HCT116 (cell line): ENCODE measurements around the gene GARNL3. TPM values are rescaled to one million over a fixed set of nuclear protein-coding genes. Genes with fewer than 3 reads are reported as not detected.
A peak's percentile ranks its signal among the peaks of the same experiment; 100 is the strongest.

Experiments used
- ATAC-seq: fragments of 200-7000 bp; cut with Tn5 transposase; 2 replicates; pipeline ENCODE4 v1.9.1; 2020; ENCODE audit warnings: mild to moderate bottlenecking, moderate library complexity
- BruUV-seq: library from RNA; stranded (reverse); fragments of 400-500 nt; replicated peaks from 2 replicates; lab custom pipeline; 2021; lab: Mats Ljungman, UMichigan
- CTCF ChIA-PET: fragments of 300-600 bp; sonication (Branson Sonifier 250); formaldehyde crosslinking; loops from one replicate; lab custom pipeline; 2021; ENCODE audit warnings: antibody characterized with exemption; lab: Charles Lee
- POLR2A ChIA-PET: fragments of 300-600, 350-600 bp; sonication (Branson Sonifier 250); formaldehyde crosslinking; loops from one replicate; lab custom pipeline; 2021; ENCODE audit warnings: antibody characterized with exemption; lab: Charles Lee
- RAD21 ChIA-PET, 2 experiments: fragments of 300-600 bp; sonication (Branson Sonifier 250); formaldehyde crosslinking; loops; one replicate each; lab custom pipeline; 2023; ENCODE audit warnings: low total read pairs in 2 of 2; ENCODE audit not compliant: uncharacterized antibody in 2 of 2, unreplicated experiment in 2 of 2, low non-redundant PET in 1 of 2; lab: Charles Lee
- DNase-seq: peaks from one replicate; pipeline ENCODE4 v3.0.0-alpha.2; 2010; ENCODE audit warnings: low read depth, low spot score
- H2AFZ ChIP-seq: fragments of 200-600 bp; shearing (Covaris generic), sonication (generic); 2 replicates; pipeline ENCODE4 v1.6.1; 2017; ENCODE audit warnings: low read depth, mixed run types, mixed read lengths, antibody characterized with exemption, low read length; ENCODE audit not compliant: poor library complexity, severe bottlenecking
- H3K27ac ChIP-seq: 2 replicates; pipeline ENCODE4 v1.5.1; 2012; ENCODE audit warnings: low read depth, low read length
- H3K27me3 ChIP-seq: fragments of 200-600 bp; sonication (generic); 2 replicates; pipeline ENCODE4 v1.6.1; 2016; ENCODE audit warnings: mixed run types, low read length, mixed read lengths; ENCODE audit not compliant: insufficient read depth
- H3K36me3 ChIP-seq, 2 experiments: fragments of 200-500 bp in 1 of 2; fragments of 200-600 bp in 1 of 2; sonication (Bioruptor generic) in 1 of 2; sonication (generic) in 1 of 2; 2 replicates each; pipeline versions ENCODE4 v1.5.1 to v1.6.1; 2014 to 2016; ENCODE audit warnings: low read length in 2 of 2, inconsistent platforms in 1 of 2, mixed read lengths in 1 of 2, mixed run types in 1 of 2; ENCODE audit not compliant: insufficient read depth in 2 of 2, control insufficient read depth in 1 of 2
- H3K4me1 ChIP-seq, 2 experiments: fragments of 200-600 bp in 1 of 2; sonication (generic) in 1 of 2; 2 replicates each; pipeline versions ENCODE4 v1.5.1 to v1.6.1; 2012 to 2017; ENCODE audit warnings: low read length in 2 of 2, inconsistent platforms in 1 of 2, mild to moderate bottlenecking in 1 of 2, mixed read lengths in 1 of 2, mixed run types in 1 of 2, moderate library complexity in 1 of 2; ENCODE audit not compliant: insufficient read depth in 2 of 2, control insufficient read depth in 1 of 2
- H3K4me2 ChIP-seq: fragments of 200-600 bp; sonication (generic); 2 replicates; pipeline ENCODE4 v1.6.1; 2017; ENCODE audit warnings: mixed run types, low read length, mixed read lengths
- H3K4me3 ChIP-seq, 2 experiments: fragments of 200-600 bp in 1 of 2; sonication (generic) in 1 of 2; replicated peaks in 1 of 2; 2 replicates each; pipeline ENCODE4 v1.5.1; 2011 to 2016; ENCODE audit warnings: low read length in 2 of 2, control low read depth in 1 of 2, low read depth in 1 of 2, mild to moderate bottlenecking in 1 of 2, mixed read lengths in 1 of 2, mixed run types in 1 of 2
- H3K79me2 ChIP-seq: fragments of 200-600 bp; sonication (generic); 2 replicates; pipeline ENCODE4 v1.6.1; 2017; ENCODE audit warnings: mild to moderate bottlenecking, mixed run types, low read length, moderate library complexity, mixed read lengths; ENCODE audit not compliant: insufficient read depth
- H3K9ac ChIP-seq: fragments of 200-600 bp; sonication (generic); 2 replicates; pipeline ENCODE4 v1.6.1; 2016; ENCODE audit warnings: low read length, mixed read lengths
- H3K9me2 ChIP-seq: fragments of 200-600 bp; sonication (generic), shearing (Covaris generic); 2 replicates; pipeline ENCODE4 v1.6.1; 2017; ENCODE audit warnings: mixed run types, mild to moderate bottlenecking, moderate library complexity; ENCODE audit not compliant: insufficient read depth
- H3K9me3 ChIP-seq, 2 experiments: fragments of 200-500 bp in 1 of 2; fragments of 200-600 bp in 1 of 2; sonication (Bioruptor generic) in 1 of 2; sonication (generic) in 1 of 2; 2 replicates each; pipeline ENCODE4 v1.6.1; 2014 to 2017; ENCODE audit warnings: low read length in 2 of 2, mixed read lengths in 2 of 2, inconsistent platforms in 1 of 2, low read depth in 1 of 2, mild to moderate bottlenecking in 1 of 2, mixed run types in 1 of 2, moderate library complexity in 1 of 2; ENCODE audit not compliant: control insufficient read depth in 1 of 2, insufficient read depth in 1 of 2
- H4K20me1 ChIP-seq: fragments of 200-600 bp; sonication (generic), shearing (Covaris generic); 2 replicates; pipeline ENCODE4 v1.6.1; 2017; ENCODE audit warnings: mixed run types, mild to moderate bottlenecking, moderate library complexity; ENCODE audit not compliant: insufficient read depth
- ATF3 ChIP-seq: IDR thresholded peaks from 2 replicates; pipeline ENCODE4 v1.6.1; 2012
- CBX3 ChIP-seq: IDR thresholded peaks from 2 replicates; pipeline ENCODE4 v1.6.1; 2012; ENCODE audit warnings: low read depth
- CEBPB ChIP-seq: IDR thresholded peaks from 2 replicates; pipeline ENCODE4 v1.6.1; 2012; ENCODE audit warnings: low read depth
- EGR1 ChIP-seq: IDR thresholded peaks from 2 replicates; pipeline ENCODE4 v1.6.1; 2012; ENCODE audit warnings: low read depth
- EZH2 ChIP-seq: fragments of 200-600 bp; sonication (generic); IDR thresholded peaks from 2 replicates; pipeline ENCODE4 v1.6.1; 2017; ENCODE audit warnings: antibody characterized with exemption, mixed run types
- EZH2phosphoT487 ChIP-seq: fragments of 200-600 bp; IDR thresholded peaks from 2 replicates; pipeline ENCODE4 v1.6.1; 2018; ENCODE audit warnings: antibody characterized with exemption, borderline replicate concordance
- FOSL1 ChIP-seq: IDR thresholded peaks from 2 replicates; pipeline ENCODE4 v1.6.1; 2012; ENCODE audit warnings: low read depth
- JUND ChIP-seq: IDR thresholded peaks from 2 replicates; pipeline ENCODE4 v1.6.1; 2012
- MAX ChIP-seq: IDR thresholded peaks from 2 replicates; pipeline ENCODE4 v1.6.1; 2012
- POLR2A ChIP-seq: IDR thresholded peaks from 2 replicates; pipeline ENCODE4 v1.7.0; 2011; ENCODE audit warnings: borderline replicate concordance; ENCODE audit not compliant: insufficient read depth, insufficient read length; ENCODE audit errors: extremely low read depth
- POLR2AphosphoS5 ChIP-seq: IDR thresholded peaks from 2 replicates; pipeline ENCODE4 v1.6.1; 2011; ENCODE audit warnings: mild to moderate bottlenecking, low read depth, low read length, moderate library complexity
- RAD21 ChIP-seq: IDR thresholded peaks from 2 replicates; pipeline ENCODE4 v1.6.1; 2012; ENCODE audit warnings: low read depth, mild to moderate bottlenecking
- SP1 ChIP-seq: IDR thresholded peaks from 2 replicates; pipeline ENCODE4 v1.6.1; 2012; ENCODE audit warnings: low read depth
- SRF ChIP-seq: IDR thresholded peaks from 2 replicates; pipeline ENCODE4 v1.6.1; 2012; ENCODE audit warnings: low read depth
- TCF7L2 ChIP-seq: IDR thresholded peaks from 2 replicates; pipeline ENCODE4 v1.7.0; 2011; ENCODE audit warnings: borderline replicate concordance, inconsistent platforms; ENCODE audit not compliant: insufficient read depth, insufficient read length; ENCODE audit errors: extremely low read depth
- YY1 ChIP-seq: IDR thresholded peaks from 2 replicates; pipeline ENCODE4 v1.6.1; 2011; ENCODE audit warnings: low read length, low read depth, moderate library complexity, mild to moderate bottlenecking; ENCODE audit not compliant: insufficient replicate concordance; ENCODE audit errors: extremely low read depth
- ZFX ChIP-seq: fragments of 450-650 bp; IDR thresholded peaks from 2 replicates; pipeline ENCODE4 v1.6.1; 2017
- ZNF274 ChIP-seq: fragments of 200-500 bp; sonication (Bioruptor generic); IDR thresholded peaks from 2 replicates; pipeline ENCODE4 v1.6.1; 2014; ENCODE audit warnings: mild to moderate bottlenecking, low read depth, low read length, inconsistent platforms
- intact Hi-C: fragments of 100-400 bp; cut with micrococcal nuclease; formaldehyde crosslinking; loops from 2 replicates; pipeline ENCODE4 v1.10.0; 2022
- total RNA-seq: library from RNA; stranded (reverse); gene quantifications from one replicate; pipeline ENCODE4 v1.2.1, GENCODE V29; 2021; ENCODE audit not compliant: unreplicated experiment
- TF ChIP-seq, protein P1 (sequence below): IDR thresholded peaks from 2 replicates; pipeline ENCODE4 v1.6.1; 2011; ENCODE audit warnings: mild to moderate bottlenecking, low read length, moderate library complexity; ENCODE audit not compliant: insufficient replicate concordance; ENCODE audit errors: extremely low read depth
- TF ChIP-seq, protein P2 (sequence below), 3 experiments: fragments of 200-600 bp in 1 of 3; sonication (generic) in 1 of 3; IDR thresholded peaks in 2 of 3; conservative IDR thresholded peaks in 1 of 3; 2 replicates each; pipeline ENCODE4 v1.5.1; 2012 to 2017; ENCODE audit warnings: low read depth in 2 of 3, low read length in 2 of 3, antibody characterized with exemption in 1 of 3, borderline replicate concordance in 1 of 3, control low read depth in 1 of 3, mild to moderate bottlenecking in 1 of 3, mixed read lengths in 1 of 3, mixed run types in 1 of 3, moderate library complexity in 1 of 3; ENCODE audit not compliant: insufficient read depth in 1 of 3

GARNL3 gene
- total RNA-seq, 1 experiment from 2014 or later = 8.8 TPM

- H4K20me1 ChIP-seq = no peaks in the 10 kb centered on the region
- peak overlapping the region in 1 of 2 experiments; percentile 20; a peak in 2 of 4 replicates for H3K4me3 ChIP-seq
- peak overlapping the region; percentile 32; the same call in 1 of the 2 replicates for H3K27ac ChIP-seq
- ATAC-seq = peak; percentile 88
- H2AFZ ChIP-seq = peak overlapping the region; percentile 20
- H3K9ac ChIP-seq = peak overlapping the region; percentile 30
- no peaks in the 10 kb centered on the region for H3K9me2 ChIP-seq
- BruUV-seq = no TSS peak
- POLR2A ChIA-PET = interaction anchor here (1.7 kb wide), 1 partner anchor 9 kb away, joined by 5 read pairs; the partner anchor contains the start of gene SLC2A8
- peaks cover 39% of the 10 kb centered on the region for H3K27me3 ChIP-seq
- H3K4me2 ChIP-seq = peak overlapping the region; percentile 66
- DNase-seq = peak; percentile 86
- RAD21 ChIA-PET = interaction anchor here (0.7 to 0.9 kb wide), 2 partner anchors 27 to 173 kb away, joined by 3 read pairs; no protein-coding TSS in a partner anchor
- CTCF ChIA-PET = no interaction called here
- intact Hi-C loops = no loop called here
- peaks cover 37 to 45% of the 10 kb centered on the region in 2 experiments for H3K4me1 ChIP-seq
- no peaks in the 10 kb centered on the region for H3K9me3 ChIP-seq
- no peaks in the 10 kb centered on the region for H3K79me2 ChIP-seq
- H3K36me3 ChIP-seq = no peaks in the 10 kb centered on the region
- TF ChIP-seq POLR2AphosphoS5 (peak; percentile 49), JUND (peak; percentile 88), YY1 (no peak), SP1 (peak; percentile 88), MAX (peak; percentile 85), EZH2 (no peak), ZNF274 (no peak), SRF (0 out of 2 replicates have a peak, but pooled peaks have one; percentile 52), ATF3 (no peak; the same call in 1 of the 2 replicates), CBX3 (peak; percentile 85), EZH2phosphoT487 (no peak), TCF7L2 (peak; percentile 97), EGR1 (0 out of 2 replicates have a peak, but pooled peaks have one; percentile 12), CEBPB (peak; percentile 93), POLR2A (no peak), RAD21 (peak; percentile 29; the same call in 1 of the 2 replicates), ZFX (no peak), FOSL1 (peak; percentile 84)
- TF ChIP-seq, protein P1, sequence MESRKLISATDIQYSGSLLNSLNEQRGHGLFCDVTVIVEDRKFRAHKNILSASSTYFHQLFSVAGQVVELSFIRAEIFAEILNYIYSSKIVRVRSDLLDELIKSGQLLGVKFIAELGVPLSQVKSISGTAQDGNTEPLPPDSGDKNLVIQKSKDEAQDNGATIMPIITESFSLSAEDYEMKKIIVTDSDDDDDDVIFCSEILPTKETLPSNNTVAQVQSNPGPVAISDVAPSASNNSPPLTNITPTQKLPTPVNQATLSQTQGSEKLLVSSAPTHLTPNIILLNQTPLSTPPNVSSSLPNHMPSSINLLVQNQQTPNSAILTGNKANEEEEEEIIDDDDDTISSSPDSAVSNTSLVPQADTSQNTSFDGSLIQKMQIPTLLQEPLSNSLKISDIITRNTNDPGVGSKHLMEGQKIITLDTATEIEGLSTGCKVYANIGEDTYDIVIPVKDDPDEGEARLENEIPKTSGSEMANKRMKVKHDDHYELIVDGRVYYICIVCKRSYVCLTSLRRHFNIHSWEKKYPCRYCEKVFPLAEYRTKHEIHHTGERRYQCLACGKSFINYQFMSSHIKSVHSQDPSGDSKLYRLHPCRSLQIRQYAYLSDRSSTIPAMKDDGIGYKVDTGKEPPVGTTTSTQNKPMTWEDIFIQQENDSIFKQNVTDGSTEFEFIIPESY = no peak
- TF ChIP-seq, protein P2, sequence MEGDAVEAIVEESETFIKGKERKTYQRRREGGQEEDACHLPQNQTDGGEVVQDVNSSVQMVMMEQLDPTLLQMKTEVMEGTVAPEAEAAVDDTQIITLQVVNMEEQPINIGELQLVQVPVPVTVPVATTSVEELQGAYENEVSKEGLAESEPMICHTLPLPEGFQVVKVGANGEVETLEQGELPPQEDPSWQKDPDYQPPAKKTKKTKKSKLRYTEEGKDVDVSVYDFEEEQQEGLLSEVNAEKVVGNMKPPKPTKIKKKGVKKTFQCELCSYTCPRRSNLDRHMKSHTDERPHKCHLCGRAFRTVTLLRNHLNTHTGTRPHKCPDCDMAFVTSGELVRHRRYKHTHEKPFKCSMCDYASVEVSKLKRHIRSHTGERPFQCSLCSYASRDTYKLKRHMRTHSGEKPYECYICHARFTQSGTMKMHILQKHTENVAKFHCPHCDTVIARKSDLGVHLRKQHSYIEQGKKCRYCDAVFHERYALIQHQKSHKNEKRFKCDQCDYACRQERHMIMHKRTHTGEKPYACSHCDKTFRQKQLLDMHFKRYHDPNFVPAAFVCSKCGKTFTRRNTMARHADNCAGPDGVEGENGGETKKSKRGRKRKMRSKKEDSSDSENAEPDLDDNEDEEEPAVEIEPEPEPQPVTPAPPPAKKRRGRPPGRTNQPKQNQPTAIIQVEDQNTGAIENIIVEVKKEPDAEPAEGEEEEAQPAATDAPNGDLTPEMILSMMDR (IDR thresholded peaks at IDR 0.05 in 2 of 3, conservative IDR thresholded peaks at IDR 0.05 in 1 of 3; ENCODE audit: borderline replicate concordance in 1 of 3, insufficient read depth in 1 of 3, low read depth in 2 of 3, low read length in 2 of 3) = no peak
Measured at GRCh38 chr9:127388037-127388855, 123.7 kb downstream of the GARNL3 start.
